DMS53 treated with DMSO at 0.1 percent for 48 hours (cell line): ENCODE results near the gene CDKN2C.

Source experiments
- DNase-seq: peaks from one replicate; lab custom pipeline; 2025; ENCODE audit not compliant: unreplicated experiment; lab: John Stamatoyannopoulos, UW

CDKN2C gene

DNA sequence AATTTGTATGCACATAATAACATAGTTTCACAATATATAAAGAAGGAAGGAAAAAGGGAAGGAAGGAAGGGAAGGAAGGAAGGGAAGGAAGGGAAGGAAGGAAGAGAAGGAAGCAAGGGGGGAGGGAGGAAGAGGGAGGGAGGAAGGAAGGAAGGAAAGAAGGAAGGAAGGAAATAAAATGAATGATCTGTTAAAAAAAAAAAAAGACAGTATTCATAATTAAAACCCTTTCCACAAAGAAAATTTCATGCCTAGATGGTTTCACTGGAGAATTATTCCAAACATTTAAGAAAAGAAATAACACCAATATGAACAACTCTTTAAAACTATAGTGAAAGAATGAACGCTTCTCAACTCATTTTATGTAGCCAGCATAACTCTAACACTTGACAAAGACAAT, 44.8 kb downstream of the CDKN2C start:
- DNase-seq = no peak

GRCh38 chr1:51019811-51020210, 49.8 kb downstream of the CDKN2C start:
- no peak for DNase-seq
